Neural progenitor cell (in vitro differentiated cells): Measurements from ENCODE around the gene TTC21B.

Source experiments
- EZH2 ChIP-seq: fragments of 200-600 bp; sonication (generic); IDR thresholded peaks from 2 replicates; pipeline ENCODE4 v1.6.1; 2017; ENCODE audit warnings: antibody characterized with exemption, mild to moderate bottlenecking, moderate library complexity
- EZH2phosphoT487 ChIP-seq: fragments of 200-600 bp; sonication (generic); IDR thresholded peaks from 2 replicates; pipeline ENCODE4 v1.6.1; 2017; ENCODE audit warnings: antibody characterized with exemption
- TF ChIP-seq, protein P1 (sequence below): fragments of 200-600 bp; sonication (generic); IDR thresholded peaks from 2 replicates; pipeline ENCODE4 v1.5.1; 2017; ENCODE audit warnings: antibody characterized with exemption, mild to moderate bottlenecking

GRCh38 chr2:165967746-165968145, 14.2 kb upstream of the TTC21B start:
- TF ChIP-seq EZH2 (no peak), EZH2phosphoT487 (no peak)
- TF ChIP-seq, protein P1, sequence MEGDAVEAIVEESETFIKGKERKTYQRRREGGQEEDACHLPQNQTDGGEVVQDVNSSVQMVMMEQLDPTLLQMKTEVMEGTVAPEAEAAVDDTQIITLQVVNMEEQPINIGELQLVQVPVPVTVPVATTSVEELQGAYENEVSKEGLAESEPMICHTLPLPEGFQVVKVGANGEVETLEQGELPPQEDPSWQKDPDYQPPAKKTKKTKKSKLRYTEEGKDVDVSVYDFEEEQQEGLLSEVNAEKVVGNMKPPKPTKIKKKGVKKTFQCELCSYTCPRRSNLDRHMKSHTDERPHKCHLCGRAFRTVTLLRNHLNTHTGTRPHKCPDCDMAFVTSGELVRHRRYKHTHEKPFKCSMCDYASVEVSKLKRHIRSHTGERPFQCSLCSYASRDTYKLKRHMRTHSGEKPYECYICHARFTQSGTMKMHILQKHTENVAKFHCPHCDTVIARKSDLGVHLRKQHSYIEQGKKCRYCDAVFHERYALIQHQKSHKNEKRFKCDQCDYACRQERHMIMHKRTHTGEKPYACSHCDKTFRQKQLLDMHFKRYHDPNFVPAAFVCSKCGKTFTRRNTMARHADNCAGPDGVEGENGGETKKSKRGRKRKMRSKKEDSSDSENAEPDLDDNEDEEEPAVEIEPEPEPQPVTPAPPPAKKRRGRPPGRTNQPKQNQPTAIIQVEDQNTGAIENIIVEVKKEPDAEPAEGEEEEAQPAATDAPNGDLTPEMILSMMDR: no peak
